ENCODE measurements around the gene TPCN1. TPM values are rescaled to one million over a fixed set of nuclear protein-coding genes. Genes with fewer than 3 reads are reported as not detected.

TPCN1 gene
- total RNA-seq, 3 donors from 2014 or later: 89.9 to 133 (median 91.3) TPM

DNA sequence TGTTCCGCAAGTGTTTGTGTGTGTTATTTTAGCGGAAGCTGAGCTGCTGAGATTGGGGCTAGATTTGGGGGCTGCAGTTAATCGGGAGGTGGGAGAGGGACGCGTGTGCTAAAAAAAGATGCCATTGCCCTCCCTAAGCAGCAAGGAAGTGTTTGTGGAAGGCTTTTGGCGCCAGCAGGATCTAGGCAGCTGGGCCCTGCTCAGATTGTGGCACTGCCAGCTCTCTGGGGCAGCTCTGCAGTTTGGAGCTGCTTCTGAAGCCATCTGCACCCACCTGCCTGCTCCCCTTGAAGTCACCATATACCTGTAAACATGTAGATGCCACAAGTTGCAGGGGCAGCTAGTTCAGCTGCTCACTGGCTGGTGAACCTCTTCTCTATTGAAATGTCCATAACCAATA lies 28.8 kb downstream of the TPCN1 start:
- H3K9me3 ChIP-seq: peaks cover 14% of the 10 kb centered on the region
- peak in 1 of 3 donors; percentile 2 for DNase-seq
- TF ChIP-seq, protein P1, sequence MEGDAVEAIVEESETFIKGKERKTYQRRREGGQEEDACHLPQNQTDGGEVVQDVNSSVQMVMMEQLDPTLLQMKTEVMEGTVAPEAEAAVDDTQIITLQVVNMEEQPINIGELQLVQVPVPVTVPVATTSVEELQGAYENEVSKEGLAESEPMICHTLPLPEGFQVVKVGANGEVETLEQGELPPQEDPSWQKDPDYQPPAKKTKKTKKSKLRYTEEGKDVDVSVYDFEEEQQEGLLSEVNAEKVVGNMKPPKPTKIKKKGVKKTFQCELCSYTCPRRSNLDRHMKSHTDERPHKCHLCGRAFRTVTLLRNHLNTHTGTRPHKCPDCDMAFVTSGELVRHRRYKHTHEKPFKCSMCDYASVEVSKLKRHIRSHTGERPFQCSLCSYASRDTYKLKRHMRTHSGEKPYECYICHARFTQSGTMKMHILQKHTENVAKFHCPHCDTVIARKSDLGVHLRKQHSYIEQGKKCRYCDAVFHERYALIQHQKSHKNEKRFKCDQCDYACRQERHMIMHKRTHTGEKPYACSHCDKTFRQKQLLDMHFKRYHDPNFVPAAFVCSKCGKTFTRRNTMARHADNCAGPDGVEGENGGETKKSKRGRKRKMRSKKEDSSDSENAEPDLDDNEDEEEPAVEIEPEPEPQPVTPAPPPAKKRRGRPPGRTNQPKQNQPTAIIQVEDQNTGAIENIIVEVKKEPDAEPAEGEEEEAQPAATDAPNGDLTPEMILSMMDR (IDR thresholded peaks at IDR 0.05): no peak
- intact Hi-C loops (cut with DNase I, micrococcal nuclease): no loop called here
- ATAC-seq: no peak
- H3K4me1 ChIP-seq (ENCODE audit: low read depth): peaks cover 18% of the 10 kb centered on the region
- H3K4me3 ChIP-seq: no peak overlapping the region
- no peaks in the 10 kb centered on the region for H3K36me3 ChIP-seq (ENCODE audit: low read depth)

DNA sequence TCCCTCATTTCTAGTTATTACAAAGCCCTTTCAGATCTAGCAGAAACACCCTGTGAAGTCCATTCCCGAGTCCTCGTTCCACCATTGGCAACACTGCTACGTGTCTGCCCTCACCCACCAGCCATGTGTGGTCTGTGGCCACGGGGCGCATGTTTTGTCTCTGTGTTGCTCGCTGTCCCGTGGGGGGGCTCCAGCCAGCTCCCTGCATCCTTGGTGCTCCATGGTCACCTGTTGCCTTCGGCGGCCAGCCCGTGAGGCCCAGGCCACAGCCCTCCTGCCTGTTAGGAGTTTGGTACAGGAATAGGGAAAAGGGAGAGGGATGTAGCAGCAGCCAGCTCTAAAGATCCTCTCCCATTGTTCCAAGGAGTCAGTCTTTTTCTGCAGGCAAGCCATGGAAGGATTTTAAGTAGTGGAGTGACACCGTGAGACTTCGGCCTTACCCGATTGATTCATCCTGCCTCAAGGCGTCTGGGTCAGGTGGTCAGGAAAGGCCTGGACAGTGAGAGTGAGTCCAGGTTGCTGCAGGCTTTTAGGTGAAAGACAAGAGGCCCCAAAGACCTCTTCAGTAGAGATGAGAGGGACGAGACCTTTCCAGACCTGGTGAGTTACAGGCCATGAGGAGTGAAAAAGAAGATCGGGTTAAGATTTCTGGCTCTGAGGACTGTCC lies 30.3 kb downstream of the TPCN1 start:
- ATAC-seq: no peak
- intact Hi-C loops (cut with DNase I, micrococcal nuclease): no loop called here
- H3K36me3 ChIP-seq (ENCODE audit: low read depth): no peaks in the 10 kb centered on the region

DNA sequence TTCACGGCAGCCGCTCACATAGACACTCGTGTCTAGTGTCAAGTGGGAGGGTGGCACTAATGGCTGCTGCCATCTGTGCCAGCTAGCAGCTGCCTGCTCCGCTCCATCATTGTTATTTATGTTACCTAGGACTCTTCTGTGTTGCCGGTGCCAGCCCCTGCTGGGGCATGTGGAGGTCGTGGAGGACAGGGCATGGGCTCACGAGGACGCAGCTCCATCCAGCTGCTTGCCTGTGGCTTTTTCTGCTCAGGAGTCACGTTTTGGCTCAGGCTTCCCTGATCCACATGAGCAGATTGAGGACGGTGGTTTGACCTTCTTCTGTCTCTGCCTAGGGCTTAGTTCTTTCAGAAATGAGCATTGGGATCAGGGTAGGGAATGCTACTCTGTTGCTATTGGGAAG lies 31.2 kb downstream of the TPCN1 start:
- no peak for ATAC-seq
- TF ChIP-seq, protein P1 (IDR thresholded peaks at IDR 0.05): no peak
- intact Hi-C loops (cut with DNase I, micrococcal nuclease): no loop called here

More for the DNA sequence above, 30.3 kb downstream of the TPCN1 start:
- Histone ChIP-seq H3K4me3 (no peak overlapping the region), H3K9me3 (peaks cover 14% of the 10 kb centered on the region), H3K4me1 (ENCODE audit: low read depth) (peaks cover 6% of the 10 kb centered on the region)
- peak in 1 of 3 donors; percentile 11 for DNase-seq
- TF ChIP-seq, protein P1 (IDR thresholded peaks at IDR 0.05): no peak

DNA sequence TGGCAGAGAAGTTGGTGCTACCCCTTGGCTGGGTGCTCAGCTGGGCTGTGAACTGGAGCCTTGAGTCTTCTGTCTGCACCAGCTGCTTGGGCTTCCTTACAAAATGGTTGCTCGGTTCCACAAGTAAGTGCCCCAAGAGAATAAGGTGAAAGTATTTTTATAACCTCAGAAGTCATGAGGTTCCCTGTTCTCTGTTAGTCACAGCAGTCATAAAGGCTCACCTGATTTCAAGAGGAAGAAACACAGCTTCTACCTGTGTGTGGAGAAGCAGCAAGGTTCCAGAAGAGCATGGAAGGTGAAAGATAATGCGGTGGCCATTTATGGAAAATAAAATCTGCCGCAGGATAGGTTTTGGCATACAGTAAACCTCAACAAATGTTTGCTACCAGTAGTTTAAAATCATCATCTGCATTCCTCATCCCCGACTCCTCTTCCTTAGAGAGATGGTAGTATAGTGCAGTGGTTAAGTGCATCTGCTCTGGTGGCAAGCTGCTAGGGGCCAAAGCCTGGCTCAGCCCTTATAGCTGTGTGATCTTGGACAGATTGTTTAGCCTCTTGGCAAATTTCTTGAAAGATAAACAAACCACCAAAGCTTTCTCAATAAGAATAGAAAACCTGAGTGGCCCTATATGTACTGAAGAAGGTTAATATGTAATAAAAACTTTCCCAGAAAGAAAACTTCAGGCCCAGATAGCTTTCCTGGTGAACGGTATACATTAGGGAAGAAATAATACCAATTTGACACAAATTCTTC lies 32.4 kb downstream of the TPCN1 start:
- no peaks in the 10 kb centered on the region for H3K36me3 ChIP-seq (ENCODE audit: low read depth)
- TF ChIP-seq, protein P1 (IDR thresholded peaks at IDR 0.05): no peak
- no peak overlapping the region for H3K4me3 ChIP-seq
- peak; percentile 82 for ATAC-seq
- intact Hi-C loops (cut with DNase I, micrococcal nuclease): no loop called here
- peak in 1 of 3 donors; percentile 12 for DNase-seq
- peaks cover 14% of the 10 kb centered on the region for H3K9me3 ChIP-seq
- H3K4me1 ChIP-seq (ENCODE audit: low read depth): no peaks in the 10 kb centered on the region

More for the DNA sequence above, 31.2 kb downstream of the TPCN1 start:
- Histone ChIP-seq H3K4me1 (ENCODE audit: low read depth) (no peaks in the 10 kb centered on the region), H3K4me3 (no peak overlapping the region), H3K9me3 (peaks cover 14% of the 10 kb centered on the region), H3K36me3 (ENCODE audit: low read depth) (no peaks in the 10 kb centered on the region)
- peak in 2 of 3 donors; percentile 15 to 19 for DNase-seq

DNA sequence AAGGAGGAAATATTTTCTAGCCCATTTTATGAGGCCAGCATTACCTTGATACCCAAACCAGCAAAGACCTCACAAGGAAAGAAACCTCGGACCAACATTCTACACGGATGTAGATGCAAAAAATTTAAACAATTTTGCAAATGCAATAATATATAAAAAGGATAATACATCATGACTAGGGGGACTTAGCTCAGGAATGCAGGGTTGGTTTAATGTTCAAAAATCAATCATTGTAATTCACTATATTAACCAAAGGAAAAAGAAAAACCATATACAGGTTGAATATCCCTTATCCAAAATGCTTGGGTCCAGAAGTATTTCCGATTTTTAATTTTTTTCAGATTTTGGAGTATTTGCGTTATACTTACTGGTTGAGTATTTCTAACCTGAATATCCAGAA lies 33.0 kb downstream of the TPCN1 start:
- DNase-seq (no peak), ATAC-seq (no peak)
- H3K4me3 ChIP-seq: no peak overlapping the region
- TF ChIP-seq, protein P1 (IDR thresholded peaks at IDR 0.05): no peak
- H3K36me3 ChIP-seq (ENCODE audit: low read depth): no peaks in the 10 kb centered on the region
- peaks cover 3% of the 10 kb centered on the region for H3K4me1 ChIP-seq (ENCODE audit: low read depth)
- H3K9me3 ChIP-seq: peaks cover 14% of the 10 kb centered on the region
- intact Hi-C loops (cut with DNase I, micrococcal nuclease): no loop called here

Data from mucosa of descending colon (tissue), 3 donors.